NCI-H748 (cell line): Measurements from ENCODE around the gene ACVRL1.
A peak's percentile ranks its signal among the peaks of the same experiment; 100 is the strongest.

Experiments used
- DNase-seq: peaks from one replicate; lab custom pipeline; 2025; ENCODE audit not compliant: unreplicated experiment; lab: John Stamatoyannopoulos, UW

ACVRL1 gene

GRCh38 chr12:51896236-51896635 lies 11.1 kb upstream of the ACVRL1 start:
- no peak for DNase-seq

DNA sequence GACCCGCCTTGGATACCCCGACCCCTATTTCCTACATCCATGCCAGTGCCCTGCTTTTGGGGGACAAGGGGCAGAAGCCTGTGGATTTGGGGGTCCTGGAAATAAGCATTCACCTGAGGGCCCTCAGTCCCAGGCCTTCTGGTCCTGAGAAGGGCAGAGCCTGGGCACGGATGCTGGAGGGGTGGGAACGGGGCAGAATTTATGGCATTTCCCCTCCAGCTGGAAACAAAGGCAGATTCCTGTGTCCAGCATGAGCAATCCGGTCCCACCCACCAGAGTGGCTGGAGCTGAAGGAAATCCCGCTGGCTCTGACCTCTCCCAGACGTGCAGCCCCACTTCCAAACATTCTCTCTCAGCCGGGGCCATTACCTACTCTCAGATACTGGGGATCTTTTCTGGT lies 10.1 kb upstream of the ACVRL1 start:
- no peak for DNase-seq

DNA sequence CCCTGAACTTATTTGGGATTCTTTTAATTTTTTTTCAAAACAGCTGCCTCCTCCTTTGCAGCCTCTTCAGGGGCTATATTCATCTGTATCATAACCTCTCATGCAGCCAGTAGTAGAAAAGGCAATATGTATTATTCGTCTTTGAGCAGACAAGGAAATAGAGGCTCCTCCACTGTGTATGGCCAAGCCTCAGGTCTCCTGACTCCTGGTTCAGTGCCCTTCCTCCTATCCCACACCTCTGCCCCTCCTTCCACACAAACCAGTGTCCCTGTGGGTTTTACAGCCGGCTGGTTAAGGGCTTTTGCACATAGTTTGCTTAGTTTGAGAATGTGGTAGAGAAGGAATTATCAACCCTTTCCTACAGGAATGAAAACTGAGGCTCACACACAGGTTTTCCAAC lies 8.8 kb upstream of the ACVRL1 start:
- DNase-seq = no peak

GRCh38 chr12:51898937-51899336 lies 8.4 kb upstream of the ACVRL1 start:
- no peak for DNase-seq

DNA sequence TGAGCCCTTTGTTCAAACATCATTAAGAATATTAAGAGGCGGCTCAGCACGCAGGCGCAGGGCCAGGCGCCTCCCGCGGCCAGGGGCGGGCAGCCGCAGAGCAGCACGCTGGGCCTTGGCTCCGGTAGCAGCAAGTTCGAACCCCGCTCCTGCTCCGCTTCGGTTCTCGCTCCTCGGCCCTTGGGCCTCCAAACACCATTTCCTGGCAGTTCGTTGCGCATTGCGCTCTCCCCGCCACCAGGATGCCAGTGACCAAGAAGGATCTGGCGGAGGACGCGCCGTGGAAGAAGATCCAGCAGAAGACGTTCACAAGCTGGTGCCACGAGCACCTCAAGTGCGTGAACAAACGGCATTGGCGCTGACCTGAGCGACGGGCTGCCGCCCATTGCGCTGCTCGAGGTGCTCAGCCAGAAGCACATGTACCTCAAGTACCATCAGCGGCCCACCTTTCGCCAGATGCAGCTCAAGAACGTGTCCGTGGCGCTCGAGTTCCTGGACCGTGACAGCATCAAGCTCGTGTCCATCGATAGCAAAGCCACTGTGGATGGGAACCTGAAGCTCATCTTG lies 6.9 kb upstream of the ACVRL1 start:
- DNase-seq = no peak

DNA sequence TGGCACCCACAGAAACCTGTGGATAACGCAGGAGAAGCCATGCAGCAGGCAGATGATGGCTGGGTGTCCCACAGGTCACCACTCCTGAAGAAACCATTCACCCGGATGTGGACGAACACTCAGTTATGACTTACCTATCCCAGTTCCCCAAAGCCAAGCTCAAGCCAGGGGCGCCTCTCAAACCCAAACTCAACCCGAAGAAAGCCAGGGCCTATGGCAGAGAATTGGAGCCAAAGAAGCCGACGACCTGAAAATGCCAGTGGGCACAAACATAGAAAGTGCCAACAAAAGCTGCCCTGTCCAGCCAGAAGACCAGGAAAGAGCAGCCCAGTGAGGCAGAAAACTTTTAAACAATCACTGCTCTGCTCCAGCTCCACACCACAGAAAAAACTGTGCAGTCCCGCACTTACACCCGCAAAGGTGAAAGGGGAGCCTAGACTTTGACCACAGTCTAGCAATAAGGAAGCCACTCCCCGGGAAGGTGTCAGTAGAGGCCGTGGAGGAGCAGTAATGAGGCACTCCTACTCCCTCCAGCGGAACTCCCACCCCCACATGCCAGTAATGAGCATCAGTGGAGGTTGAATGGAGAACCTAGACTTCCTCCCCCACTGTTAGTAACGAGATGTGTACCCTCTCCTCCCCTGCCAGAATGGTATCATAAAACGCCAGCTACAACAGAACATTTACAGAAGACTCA lies 6.0 kb upstream of the ACVRL1 start:
- no peak for DNase-seq

- DNase-seq = no peak
Measured at GRCh38 chr12:51901881-51902280, 5.4 kb upstream of the ACVRL1 start.

GRCh38 chr12:51904951-51905470 lies 2.3 kb upstream of the ACVRL1 start:
- no peak for DNase-seq

GRCh38 chr12:51905471-51906429 lies 1.6 kb upstream of the ACVRL1 start:
- peak; percentile 26 for DNase-seq

DNA sequence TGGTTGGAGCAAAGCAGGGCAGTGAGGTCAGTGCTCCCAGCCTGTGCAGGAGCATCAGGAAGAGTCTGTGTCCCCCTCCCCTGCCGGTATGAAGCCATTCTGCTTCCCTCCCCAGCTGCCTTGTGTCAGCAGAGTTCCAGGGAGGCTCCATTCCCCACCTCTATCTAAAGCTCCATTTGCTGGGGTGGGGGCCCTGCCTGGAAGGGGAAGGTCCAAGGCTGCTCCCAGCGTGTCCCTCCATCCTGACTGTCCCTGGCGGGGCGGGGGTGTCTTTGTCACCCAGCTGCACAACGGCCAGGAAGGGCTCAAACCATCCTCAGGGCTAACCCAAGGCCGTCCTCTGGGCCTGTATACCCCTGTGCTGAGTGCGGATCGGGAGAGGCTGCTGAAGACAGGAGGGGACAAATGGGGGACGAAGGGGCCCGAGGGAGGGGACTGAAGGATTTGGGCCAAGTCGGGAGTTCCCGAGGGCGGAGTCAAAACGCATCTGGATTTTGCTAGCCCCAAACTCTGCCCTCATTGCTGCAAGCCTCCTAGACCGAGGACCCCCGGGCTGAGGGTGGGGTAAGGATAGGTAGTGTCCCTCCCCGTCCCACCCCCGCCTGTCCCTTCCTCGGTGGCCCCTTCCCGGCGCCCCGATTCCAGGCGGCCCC lies 748 bp upstream of the ACVRL1 start:
- DNase-seq = no peak

DNA sequence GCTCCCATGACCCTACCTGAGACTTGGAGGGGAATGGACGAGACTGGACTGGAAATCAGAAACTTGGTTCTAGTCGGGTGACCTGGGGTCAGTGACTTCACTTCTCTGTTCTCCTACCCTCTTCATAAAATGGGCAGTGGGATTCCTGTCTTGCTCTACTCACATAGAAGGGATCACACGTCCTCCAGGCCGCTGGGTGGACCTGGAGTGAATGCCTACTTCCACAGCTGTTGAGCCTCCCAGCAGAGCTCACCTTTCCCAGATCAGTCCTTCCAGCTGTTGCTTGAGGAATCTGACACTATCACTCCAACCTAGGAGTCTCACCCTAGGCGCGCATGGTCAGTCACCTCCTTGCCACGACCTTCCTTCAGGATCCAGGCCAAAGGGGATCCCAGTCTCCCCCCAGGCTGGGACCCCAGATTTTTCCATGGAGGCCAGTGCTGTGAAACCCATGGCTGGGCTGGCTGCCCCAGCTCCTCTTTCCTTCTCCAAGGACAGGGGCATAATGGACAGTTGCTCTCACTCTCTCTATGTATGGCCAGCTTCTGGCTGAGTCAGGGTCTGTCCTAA lies 637 bp downstream of the ACVRL1 start:
- no peak for DNase-seq

DNA sequence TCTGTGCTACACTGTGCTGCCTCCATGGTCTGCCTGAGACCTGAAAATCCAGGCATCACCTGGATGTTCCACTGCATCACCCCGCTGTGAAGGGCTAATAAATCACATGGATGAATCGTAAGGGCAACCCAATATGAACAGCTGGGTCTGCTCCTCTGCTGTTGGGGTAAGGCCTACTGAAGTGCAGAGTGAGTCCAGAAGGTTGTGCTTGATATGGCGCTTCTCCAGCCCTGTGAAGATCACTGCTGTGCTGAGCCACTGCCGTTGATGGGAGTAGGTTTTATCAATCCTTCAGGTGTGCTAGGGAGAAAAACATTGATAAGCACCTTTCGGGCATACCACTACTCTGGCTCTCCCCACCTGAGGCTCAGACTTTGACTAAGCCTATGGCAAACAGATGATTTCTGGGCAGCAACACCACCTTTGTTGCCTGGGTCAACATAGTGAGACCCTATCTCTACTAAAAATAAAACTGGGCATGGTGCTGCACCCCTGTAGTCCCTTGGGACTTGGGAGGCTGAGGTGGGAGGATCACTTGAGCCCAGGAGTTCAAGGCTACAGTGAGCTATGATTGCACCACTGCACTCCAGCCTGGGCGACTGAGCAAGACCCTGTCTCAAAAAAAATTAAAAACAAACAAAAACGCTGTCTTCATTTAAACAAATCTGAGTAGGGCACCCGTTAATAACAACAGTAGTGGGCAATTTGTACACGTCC lies 1.7 kb downstream of the ACVRL1 start:
- no peak for DNase-seq

DNA sequence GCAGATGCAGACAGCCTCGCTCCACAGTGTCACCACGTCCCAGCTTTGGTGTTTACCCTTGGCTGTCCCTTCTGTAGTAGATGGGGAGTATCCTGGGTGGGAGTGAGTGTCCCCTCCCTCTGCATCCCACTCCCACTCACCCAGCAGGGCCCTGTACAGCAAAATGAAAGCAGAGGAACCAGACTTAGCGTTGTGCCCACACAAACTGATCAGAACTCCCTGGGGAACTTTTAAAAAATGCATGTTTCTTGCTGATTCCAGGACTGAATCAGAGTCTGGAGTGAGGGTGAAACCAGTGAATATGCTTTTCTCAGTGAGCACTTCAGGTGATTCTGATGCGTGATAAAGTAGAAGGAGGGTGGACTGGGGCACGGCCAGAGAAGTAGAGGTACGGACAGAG lies 2.9 kb downstream of the ACVRL1 start:
- no peak for DNase-seq

DNA sequence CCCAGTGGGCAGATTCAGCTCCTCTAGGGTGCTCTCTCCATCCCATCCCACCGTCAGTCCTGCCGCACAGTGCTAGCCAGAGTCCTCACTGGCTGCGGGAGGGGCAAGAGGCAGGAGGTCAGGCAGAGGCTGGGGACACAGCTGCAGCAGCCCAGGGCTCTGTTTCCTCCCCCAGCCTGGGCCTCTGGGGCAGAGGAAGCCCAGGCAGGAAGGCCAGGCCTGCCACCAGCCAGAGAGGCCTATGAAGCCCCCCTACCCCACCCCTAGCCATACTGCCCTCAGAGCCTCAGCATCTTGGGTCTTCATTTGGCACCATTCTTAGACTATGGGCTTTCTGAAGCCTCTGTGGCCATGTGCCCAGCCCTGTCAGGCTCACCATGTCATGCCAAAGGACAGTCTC lies 3.4 kb downstream of the ACVRL1 start:
- DNase-seq = no peak

DNA sequence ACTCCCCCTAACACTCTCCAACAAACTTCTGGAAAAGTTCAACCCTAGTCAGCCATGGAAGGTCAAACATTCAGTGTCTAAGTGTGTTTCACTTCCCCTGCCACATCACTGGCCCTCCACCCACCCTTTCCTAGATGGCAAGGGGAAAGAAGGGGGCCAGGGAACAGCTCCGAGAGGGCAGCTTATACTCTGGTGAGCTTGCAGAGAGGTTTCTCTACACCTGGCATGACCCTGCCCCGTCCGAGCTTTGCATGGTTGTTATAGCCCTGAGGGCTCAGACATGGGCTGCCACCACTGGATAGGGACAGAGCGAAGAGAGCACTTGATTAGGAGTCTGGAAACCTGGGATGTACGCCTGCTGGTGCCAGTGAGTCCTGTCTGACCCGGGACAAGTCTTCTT lies 4.0 kb downstream of the ACVRL1 start:
- no peak for DNase-seq

GRCh38 chr12:51911788-51912711 lies 4.7 kb downstream of the ACVRL1 start:
- DNase-seq = peak; percentile 17

DNA sequence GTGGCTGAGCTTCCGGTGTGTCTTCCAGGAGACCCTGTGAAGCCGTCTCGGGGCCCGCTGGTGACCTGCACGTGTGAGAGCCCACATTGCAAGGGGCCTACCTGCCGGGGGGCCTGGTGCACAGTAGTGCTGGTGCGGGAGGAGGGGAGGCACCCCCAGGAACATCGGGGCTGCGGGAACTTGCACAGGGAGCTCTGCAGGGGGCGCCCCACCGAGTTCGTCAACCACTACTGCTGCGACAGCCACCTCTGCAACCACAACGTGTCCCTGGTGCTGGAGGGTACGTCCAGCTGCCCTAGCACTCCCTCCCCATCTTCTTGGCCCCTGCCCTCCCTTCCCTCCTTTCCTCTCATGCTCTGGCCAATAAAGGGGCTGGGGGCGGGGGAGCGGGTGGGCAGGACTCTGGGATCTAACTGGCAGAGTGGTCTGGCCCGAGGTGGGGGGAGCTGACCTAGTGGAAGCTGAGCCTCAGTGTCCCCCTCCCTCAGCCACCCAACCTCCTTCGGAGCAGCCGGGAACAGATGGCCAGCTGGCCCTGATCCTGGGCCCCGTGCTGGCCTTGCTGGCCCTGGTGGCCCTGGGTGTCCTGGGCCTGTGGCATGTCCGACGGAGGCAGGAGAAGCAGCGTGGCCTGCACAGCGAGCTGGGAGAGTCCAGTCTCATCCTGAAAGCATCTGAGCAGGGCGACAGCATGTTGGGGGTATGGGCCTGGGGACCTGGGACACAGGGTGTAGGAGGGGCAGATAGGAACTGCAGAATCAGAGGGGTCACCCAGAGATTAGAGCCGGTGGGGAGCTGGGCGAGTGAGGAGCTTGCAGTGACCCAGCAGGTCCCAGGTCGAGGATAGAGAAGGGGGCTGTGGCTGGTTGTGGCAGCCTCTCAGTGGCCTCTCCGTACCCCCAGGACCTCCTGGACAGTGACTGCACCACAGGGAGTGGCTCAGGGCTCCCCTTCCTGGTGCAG lies 6.0 kb downstream of the ACVRL1 start:
- no peak for DNase-seq
